Activated naive CD4-positive, alpha-beta T cell treated with anti-CD3 and anti-CD28 coated beads, Interleukin-2, amount 50 U/mL, for 72 hours (primary cell): Measurements from ENCODE around the gene CTNNA3. TPM values are rescaled to one million over a fixed set of nuclear protein-coding genes. Genes with fewer than 3 reads are reported as not detected.

Source experiments
- ATAC-seq, 2 donors: fragments of 150-1000 bp; cut with Tn5 transposase; 2 replicates each; pipeline ENCODE4 v1.10.0; 2021; ENCODE audit warnings: mild to moderate bottlenecking in 2 of 2, moderate library complexity in 2 of 2
- DNase-seq, 2 donors: peaks; one replicate each; pipeline ENCODE4 v3.0.0; 2021 to 2022; ENCODE audit warnings: low spot score in 2 of 2
- H3K27ac Mint-ChIP-seq, 2 donors: one replicate each; pipeline ENCODE4 v1.8.0; 2022; ENCODE audit warnings: mild to moderate bottlenecking in 2 of 2, mixed read lengths in 2 of 2
- H3K36me3 Mint-ChIP-seq, 2 donors: one replicate each; pipeline ENCODE4 v1.8.0; 2022; ENCODE audit warnings: mixed read lengths in 2 of 2
- H3K9me3 Mint-ChIP-seq, 2 donors: one replicate each; pipeline ENCODE4 v1.8.0; 2022; ENCODE audit warnings: mixed read lengths in 2 of 2
- total RNA-seq, 2 donors: library from RNA; stranded (reverse); gene quantifications; one replicate each; pipeline ENCODE4 v1.2.3, GENCODE V29; 2022

Gene CTNNA3
- total RNA-seq, 2 donors from 2014 or later = 0.30 to 0.39 TPM

DNA sequence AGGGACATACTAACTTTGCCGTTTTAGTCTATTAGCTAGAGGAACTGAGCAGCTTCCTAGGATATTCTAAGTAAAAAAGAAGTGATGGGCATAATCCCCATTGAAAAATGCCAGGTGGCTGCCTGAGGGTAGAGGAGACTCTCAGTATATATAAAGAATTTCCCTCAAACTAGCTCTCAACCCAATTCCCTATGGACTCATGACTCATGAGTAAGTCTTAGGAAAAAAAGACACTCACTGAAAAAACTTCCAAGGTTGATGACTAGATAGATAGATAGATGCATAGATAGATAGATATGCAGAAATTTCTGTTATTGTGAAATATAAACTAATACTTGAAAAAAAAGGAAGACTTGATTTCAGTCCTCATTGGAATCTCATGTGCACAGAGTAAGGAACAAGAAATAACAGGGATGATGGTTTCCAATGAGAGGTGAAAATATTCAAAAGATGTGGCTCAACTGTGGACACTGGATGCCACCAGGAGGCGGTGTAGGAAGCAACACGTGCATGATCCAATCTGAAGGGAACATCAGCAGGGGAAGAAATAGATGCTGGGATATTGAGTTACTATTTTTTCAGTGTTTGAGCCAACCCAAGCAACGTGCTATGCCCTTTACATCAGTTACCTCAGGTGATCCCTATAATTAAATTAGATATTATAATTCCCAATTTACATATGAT lies 1481.1 kb downstream of the CTNNA3 start:
- no peak for ATAC-seq
- Mint-ChIP-seq H3K9me3 (peaks cover 6% of the 10 kb centered on the region in 2 donors), H3K27ac (no peak overlapping the region), H3K36me3 (peaks cover 5 to 7% of the 10 kb centered on the region in 2 donors)
- no peak for DNase-seq

DNA sequence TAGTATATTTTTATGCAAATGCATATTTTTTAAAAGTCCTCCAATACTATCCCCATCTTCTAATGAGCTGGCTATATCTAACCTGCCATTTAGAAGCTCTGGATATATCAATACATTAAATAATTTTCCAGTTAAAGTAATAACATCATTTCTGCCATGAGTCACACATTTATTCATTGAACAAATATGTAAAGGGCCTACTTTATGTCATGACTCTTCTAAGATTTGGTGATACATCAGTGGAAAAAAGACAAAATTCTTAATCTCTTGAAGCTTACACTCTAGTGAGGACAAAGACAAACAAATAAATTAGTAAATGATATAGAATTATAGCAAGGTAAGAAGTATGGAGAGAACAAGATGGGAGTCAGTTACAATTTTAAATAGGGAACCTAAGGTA lies 1487.0 kb downstream of the CTNNA3 start:
- Mint-ChIP-seq H3K36me3 (no peaks in the 10 kb centered on the region), H3K27ac (no peak overlapping the region), H3K9me3 (no peaks in the 10 kb centered on the region)
- DNase-seq (no peak), ATAC-seq (no peak)

DNA sequence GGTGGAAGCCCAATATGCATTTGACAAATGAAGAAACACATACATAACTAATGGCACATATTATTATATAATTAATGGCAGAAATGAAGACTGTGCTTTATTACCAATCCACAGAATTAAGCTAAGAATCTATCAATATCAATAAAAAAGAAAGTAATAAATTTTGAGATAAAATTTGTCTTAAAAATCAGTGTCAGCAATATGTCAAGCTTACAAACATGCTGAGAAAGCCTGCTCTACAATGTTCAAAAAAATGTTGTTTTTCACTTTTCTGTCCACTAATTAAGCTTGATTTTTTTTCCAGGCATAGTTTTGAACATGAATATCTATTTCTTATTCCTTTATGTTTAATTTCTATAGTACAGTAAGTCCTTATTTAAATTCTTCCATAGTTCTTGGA lies 1491.2 kb downstream of the CTNNA3 start:
- ATAC-seq (no peak), DNase-seq (no peak)
- Mint-ChIP-seq H3K9me3 (no peaks in the 10 kb centered on the region), H3K27ac (no peak overlapping the region), H3K36me3 (no peaks in the 10 kb centered on the region)

DNA sequence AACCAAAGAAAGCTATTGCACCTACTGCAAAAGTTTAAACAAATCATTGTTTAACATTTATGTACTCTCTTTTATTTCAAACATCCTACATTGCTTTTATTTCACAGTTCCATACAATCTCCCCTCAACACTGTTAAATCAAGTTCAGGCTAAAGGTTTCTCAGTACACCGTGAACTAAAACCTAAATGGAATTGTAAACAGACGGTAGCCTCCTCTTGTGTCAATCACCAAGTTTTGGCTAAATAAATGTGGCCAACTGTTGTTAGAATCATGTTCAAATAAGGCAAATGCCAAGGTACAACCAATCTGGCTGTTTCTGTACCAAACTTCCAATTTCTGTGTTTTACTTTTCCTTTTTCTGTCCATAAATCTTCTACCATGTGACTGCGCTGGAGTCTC lies 1493.9 kb downstream of the CTNNA3 start:
- H3K9me3 Mint-ChIP-seq = no peaks in the 10 kb centered on the region
- no peaks in the 10 kb centered on the region for H3K36me3 Mint-ChIP-seq
- H3K27ac Mint-ChIP-seq = no peak overlapping the region
- no peak for ATAC-seq
- DNase-seq = no peak

DNA sequence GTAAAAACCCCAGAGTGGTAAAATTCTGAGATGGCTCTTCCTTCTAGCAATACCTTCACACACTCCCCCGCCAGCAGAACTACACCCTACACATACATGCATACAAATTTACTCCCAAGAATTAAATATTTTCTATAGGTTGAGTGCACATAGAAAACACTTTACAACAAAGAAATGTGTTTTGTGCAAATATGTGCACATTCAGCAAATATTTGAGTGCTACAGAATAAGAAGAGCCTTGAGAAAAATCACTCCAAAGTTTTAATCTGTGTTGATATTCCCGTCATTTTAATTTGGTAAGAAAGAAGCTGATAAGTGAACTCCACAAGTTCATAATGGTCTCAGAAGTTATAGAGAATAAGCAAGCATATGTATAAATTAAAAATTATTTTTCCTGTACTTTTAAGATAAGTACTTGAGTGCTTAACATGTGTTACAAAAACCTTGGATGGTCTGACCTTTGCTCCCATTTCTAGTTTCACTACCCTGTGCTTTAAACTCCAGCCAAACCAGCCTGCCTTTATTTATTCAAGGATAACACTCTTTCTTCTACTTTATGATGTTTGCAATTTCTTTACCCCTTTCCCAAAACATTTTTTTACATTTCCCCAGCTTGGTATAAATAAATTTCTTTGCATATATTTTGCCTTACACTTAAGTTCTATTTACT lies 1503.7 kb downstream of the CTNNA3 start:
- DNase-seq (no peak), ATAC-seq (no peak)
- Mint-ChIP-seq H3K27ac (no peak overlapping the region), H3K9me3 (no peaks in the 10 kb centered on the region), H3K36me3 (no peaks in the 10 kb centered on the region)

DNA sequence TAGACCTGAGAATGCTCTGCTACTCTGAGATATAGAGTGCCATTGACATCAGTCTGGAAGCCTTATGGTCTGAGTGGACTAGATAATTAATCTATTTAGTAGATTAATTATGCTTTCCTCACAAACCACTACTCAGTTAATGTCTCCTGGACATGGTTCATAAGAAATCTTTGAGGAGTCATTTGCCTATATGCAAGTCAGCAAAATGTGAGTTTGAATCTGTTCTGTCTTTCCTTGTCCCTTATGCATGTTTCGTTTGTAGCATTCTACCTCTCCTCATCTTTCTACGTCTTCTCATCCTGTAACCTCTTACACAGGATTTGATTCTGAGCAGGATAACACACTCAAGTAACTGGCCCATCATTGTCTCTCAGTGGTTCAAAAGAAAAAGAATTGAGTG lies 1505.6 kb downstream of the CTNNA3 start:
- H3K9me3 Mint-ChIP-seq = no peaks in the 10 kb centered on the region
- ATAC-seq (no peak), DNase-seq (no peak)
- H3K27ac Mint-ChIP-seq = no peak overlapping the region
- H3K36me3 Mint-ChIP-seq = no peaks in the 10 kb centered on the region

DNA sequence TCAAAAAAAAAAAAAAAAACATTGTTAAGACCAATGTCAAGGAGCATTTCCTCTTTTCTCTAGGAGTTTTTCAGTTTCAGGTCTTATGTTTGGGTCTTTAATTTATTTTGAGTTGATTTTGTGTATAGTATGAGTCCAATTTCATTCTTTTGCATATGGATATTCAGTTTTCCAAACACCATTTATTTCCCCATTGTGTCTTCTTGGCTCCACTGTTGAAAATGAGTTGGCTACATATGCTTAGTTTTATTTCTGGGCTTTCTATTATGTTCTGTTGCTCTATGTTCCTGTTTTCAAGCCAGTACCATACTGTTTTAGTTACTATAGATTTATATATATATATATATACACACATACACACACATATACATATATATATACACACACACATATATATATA lies 1506.7 kb downstream of the CTNNA3 start:
- no peak for ATAC-seq
- no peaks in the 10 kb centered on the region for H3K36me3 Mint-ChIP-seq
- H3K27ac Mint-ChIP-seq = no peak overlapping the region
- H3K9me3 Mint-ChIP-seq = no peaks in the 10 kb centered on the region
- no peak for DNase-seq

DNA sequence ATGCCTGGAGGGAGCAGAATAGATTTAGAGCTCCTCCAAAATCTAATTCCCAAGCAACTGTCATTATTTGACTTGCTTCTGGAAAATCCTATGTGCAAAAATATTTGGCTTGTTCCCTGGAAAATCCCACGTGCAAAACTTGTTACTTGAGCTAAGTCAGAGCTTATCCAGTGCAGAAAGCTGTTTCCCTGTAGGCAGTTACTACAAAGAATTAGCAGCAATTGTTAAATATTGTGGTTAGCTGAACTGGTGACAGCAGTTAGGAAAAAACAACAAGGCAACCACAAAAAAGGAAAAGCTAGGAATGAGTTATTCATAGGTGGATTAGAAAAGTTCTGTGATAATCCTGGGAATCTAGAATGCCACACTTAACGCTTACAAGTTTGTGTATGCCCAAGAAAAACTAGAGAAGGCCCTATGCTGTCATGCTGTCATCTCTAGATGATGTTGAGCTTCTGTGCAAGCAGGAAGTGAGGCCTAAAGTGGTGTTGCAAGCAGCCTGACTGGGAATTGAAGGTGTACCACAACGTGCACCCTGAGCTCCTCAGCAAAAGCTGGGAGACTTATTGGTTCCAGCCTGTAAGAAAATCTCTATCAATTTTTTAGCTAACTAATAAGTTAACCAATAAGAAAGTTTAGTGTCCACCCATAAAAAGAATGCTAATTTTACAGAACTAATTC lies 1508.8 kb downstream of the CTNNA3 start:
- ATAC-seq (no peak), DNase-seq (no peak)
- no peak overlapping the region for H3K27ac Mint-ChIP-seq
- H3K9me3 Mint-ChIP-seq = no peaks in the 10 kb centered on the region
- H3K36me3 Mint-ChIP-seq = no peaks in the 10 kb centered on the region

DNA sequence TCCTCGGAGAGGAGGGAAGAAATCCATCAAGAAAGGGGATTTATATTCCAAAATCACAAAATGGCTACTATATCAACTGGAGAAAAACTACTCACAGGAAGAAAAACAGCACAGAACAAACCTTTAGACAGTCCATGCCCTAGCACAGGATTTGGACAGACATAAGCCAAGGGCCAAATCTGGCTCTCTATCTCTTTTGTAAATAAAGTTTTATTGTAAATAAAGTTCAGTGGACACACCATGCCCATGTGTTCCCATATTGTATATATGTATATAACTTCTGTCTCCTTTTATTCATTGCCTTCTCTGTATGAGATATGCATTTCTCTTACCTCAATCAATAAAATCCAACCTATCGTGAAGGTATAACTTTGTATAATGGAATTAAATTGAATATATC lies 1513.0 kb downstream of the CTNNA3 start:
- ATAC-seq = no peak

DNA sequence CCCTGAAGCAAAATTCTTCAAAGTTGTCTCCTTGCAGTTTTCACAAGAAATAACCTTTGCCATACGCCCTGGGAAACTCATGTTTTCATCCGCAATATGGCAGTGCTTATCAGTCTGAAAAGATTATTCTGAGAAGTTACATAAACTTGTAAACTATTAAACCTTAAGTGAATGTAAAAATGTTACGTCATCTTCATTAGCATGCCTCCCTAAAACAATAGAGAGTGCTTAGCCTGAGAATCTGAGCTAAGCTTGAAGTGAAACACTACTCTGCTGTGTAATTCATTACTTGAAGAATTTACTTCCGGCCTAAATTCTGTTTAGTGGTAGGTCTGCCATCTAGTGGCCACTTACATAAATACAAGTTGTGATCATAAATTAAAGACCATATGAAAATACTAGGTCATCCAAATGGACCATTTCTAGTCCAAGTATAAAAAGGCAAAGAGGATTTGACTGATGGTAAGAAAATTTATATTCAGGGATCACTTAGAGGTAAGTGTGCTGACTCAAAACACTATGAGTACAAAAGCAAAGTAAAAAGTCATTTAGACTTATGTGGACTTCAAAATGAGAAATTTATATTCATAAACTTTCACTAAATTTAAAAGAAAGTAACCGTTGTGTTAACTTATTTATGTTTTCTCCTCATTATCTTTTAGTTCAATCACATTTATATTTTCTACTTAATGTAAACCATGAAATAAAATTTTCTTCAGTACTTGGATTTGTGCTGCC lies 1515.2 kb downstream of the CTNNA3 start:
- no peak overlapping the region for H3K27ac Mint-ChIP-seq
- DNase-seq (peak in 1 of 2 donors; percentile 35), ATAC-seq (peak in 1 of 2 donors; percentile 50)
- H3K36me3 Mint-ChIP-seq = no peaks in the 10 kb centered on the region
- H3K9me3 Mint-ChIP-seq = no peaks in the 10 kb centered on the region

More for the DNA sequence above, 1513.0 kb downstream of the CTNNA3 start:
- Mint-ChIP-seq H3K9me3 (no peaks in the 10 kb centered on the region), H3K27ac (no peak overlapping the region), H3K36me3 (no peaks in the 10 kb centered on the region)
- DNase-seq = no peak

DNA sequence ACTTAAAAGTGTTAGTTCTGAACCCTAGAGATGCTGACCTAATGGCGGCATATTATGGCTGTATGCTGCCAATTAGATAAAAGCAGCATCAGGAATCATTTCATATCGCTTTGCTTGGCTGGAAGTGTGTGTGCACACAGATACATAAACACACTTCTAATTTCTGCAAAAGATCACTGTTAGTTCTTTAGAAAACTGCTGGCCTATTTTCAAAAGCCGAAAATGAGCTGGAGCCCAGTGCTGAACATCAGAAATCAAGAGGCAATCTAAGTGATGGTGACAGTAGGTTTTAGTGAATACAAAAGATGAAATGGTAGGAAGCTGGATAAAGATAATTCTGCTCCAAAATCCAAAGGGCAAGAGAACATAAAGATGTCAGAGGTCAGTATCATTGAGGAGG lies 1516.0 kb downstream of the CTNNA3 start:
- DNase-seq = no peak

DNA sequence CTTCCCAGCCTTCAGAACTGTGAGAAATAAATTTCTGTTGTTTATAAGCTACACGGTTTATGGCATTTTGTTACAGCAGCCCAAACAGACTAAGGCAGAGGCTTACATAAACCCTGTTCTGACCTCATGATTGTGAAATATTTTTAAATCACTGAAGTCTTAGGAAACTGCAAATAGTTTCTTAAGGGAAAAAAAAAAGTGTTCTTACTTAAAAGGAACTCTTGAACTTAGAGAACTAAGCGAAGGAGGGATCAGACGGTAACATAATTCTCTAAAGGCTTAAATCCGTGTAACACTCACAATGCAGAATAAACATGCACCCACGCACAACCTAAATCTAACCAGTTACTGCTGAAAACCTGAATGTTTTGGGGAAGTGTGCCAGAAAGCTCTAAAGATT lies 1519.2 kb downstream of the CTNNA3 start:
- H3K9me3 Mint-ChIP-seq = no peaks in the 10 kb centered on the region
- ATAC-seq = no peak
- H3K27ac Mint-ChIP-seq = no peak overlapping the region
- H3K36me3 Mint-ChIP-seq = no peaks in the 10 kb centered on the region
- no peak for DNase-seq

More for the DNA sequence above, 1516.0 kb downstream of the CTNNA3 start:
- no peak overlapping the region for H3K27ac Mint-ChIP-seq
- no peak for ATAC-seq
- no peaks in the 10 kb centered on the region for H3K36me3 Mint-ChIP-seq
- no peaks in the 10 kb centered on the region for H3K9me3 Mint-ChIP-seq

DNA sequence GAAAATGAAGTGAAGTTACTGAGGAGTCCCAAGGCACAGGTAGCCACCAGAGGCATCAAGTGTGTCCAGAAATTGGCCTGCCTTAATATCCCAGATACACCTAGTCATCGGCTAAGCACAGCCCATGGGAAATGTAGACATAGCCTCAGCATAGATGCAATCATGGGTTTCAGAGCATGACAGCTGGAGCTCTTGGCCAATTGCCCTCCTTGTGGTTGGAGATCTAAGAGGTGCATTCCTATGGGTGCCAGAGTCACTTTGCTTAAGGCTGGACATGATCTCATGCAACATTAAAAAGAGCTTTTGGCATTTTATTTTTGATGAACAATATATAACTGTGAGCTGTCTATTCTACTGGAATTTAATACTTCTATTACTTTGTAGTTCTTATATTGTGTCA lies 1528.2 kb downstream of the CTNNA3 start:
- ATAC-seq = no peak
- H3K36me3 Mint-ChIP-seq = no peaks in the 10 kb centered on the region

DNA sequence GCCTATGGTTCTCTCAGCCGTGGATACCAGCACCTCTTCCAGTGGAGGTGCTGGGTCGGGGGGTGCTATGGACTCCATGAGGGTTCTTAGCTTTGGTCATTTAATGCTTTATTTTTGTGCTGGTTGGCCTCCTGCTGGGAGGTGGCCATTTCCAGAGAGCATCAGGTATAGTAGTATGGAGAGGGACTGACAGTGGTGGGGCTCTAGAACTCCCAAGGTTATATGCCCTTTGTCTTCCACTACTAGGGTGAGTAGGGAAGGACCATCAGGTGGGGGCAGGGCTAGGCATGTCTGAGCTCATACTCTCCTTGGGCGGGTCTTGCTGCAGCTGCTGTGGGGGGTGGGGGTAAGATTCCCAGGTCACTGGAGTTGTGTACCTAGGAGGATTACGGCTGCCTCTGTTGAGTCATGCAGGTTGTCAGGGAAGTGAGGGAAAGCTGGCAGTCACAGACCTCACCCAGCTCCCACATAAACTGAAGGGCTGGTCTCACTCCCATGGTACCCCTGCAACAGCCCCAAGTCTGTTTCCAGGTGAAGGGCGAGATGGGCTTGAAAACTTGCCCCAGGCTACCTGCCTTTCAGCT lies 1533.3 kb downstream of the CTNNA3 start:
- H3K9me3 Mint-ChIP-seq = peaks cover 4 to 7% of the 10 kb centered on the region in 2 donors
- ATAC-seq (no peak), DNase-seq (no peak)
- no peak overlapping the region for H3K27ac Mint-ChIP-seq
- H3K36me3 Mint-ChIP-seq = no peaks in the 10 kb centered on the region

More for the DNA sequence above, 1528.2 kb downstream of the CTNNA3 start:
- no peaks in the 10 kb centered on the region for H3K9me3 Mint-ChIP-seq
- no peak overlapping the region for H3K27ac Mint-ChIP-seq
- no peak for DNase-seq

DNA sequence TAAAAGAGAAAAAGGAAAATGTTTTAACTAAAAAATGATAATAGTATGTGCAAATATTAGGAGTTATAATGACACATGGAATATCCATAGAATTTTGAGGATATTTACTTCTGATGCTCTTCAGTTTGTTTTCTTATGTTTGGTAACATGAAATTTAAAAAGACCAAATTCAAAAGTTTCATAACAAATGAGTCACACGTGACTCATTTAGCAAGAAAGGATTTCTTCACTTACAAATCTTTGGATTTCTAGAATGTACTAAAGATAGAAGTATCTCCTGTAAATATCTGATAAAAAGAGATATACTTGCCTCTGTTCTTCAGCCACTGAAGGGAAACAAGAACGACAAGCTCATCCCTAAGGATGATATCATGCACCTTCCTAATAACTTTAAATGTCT lies 1544.6 kb downstream of the CTNNA3 start:
- Mint-ChIP-seq H3K9me3 (no peaks in the 10 kb centered on the region), H3K27ac (no peak overlapping the region), H3K36me3 (no peaks in the 10 kb centered on the region)
- ATAC-seq (no peak), DNase-seq (no peak)

DNA sequence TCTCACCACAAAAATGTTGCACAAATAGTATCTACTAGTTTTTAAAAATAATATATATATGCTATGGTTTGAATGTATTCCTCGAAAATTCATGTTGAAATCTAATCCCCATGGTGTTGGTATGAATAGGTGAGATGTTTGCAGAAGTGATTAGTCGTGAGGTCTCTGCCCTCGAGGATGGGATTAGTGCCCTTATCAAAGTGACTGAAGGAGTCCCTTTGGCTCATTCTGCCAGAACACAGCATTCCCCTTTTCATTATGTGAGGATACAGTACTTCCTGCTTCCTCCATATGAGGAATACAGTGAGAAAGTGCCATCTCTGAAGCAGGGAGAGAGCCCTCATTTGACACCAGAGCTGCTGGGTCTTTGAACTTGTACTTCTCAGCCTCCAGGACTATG lies 1547.7 kb downstream of the CTNNA3 start:
- H3K36me3 Mint-ChIP-seq = no peaks in the 10 kb centered on the region
- H3K9me3 Mint-ChIP-seq = no peaks in the 10 kb centered on the region
- ATAC-seq (no peak), DNase-seq (no peak)
- H3K27ac Mint-ChIP-seq = no peak overlapping the region

DNA sequence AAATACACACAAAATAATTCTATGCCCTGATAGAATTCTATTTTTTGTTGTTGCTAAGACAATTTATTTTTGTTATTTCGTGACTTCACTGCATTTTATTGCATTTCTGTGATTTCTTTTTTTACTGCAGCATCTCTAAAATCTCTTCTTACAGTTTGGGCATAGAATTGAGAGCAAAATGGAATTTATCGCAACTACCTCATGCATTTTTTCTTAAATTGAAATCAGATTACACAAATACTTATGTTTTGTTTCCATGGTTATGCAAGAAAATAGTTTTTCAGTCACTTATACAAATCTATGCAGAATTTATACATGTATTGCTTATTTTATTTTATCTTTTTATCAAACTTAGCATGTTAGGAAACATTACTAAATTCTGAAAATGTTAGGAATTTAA lies 1552.0 kb downstream of the CTNNA3 start:
- no peak for ATAC-seq
- no peaks in the 10 kb centered on the region for H3K9me3 Mint-ChIP-seq
- DNase-seq = no peak
- no peak overlapping the region for H3K27ac Mint-ChIP-seq
- H3K36me3 Mint-ChIP-seq = no peaks in the 10 kb centered on the region
